ENCODE data around the gene C1orf74.

Gene C1orf74

GRCh38 chr1:209784265-209785169, at the start of gene C1orf74:
Gene C1orf74 (minus strand): TSS chr1:209784559. CDS start chr1:209783634, 925 bp downstream.
- peak; percentile 97 for DNase-seq

GRCh38 chr1:209831615-209832014, 47.3 kb upstream of the C1orf74 start:
- no peak for DNase-seq

- DNase-seq = no peak
Observed at GRCh38 chr1:209830722-209831121, 46.4 kb upstream of the C1orf74 start.

- no peak for DNase-seq
Observed at GRCh38 chr1:209829716-209830115, 45.4 kb upstream of the C1orf74 start.

GRCh38 chr1:209827384-209828262, 43.3 kb upstream of the C1orf74 start, which contains the start of gene UTP25:
Gene UTP25 (plus strand): TSS chr1:209827972. CDS start chr1:209828064, 92 bp downstream.
- DNase-seq = peak; percentile 95

GRCh38 chr1:209825591-209826434, 41.5 kb upstream of the C1orf74 start:
- no peak for DNase-seq

- DNase-seq = peak; percentile 60
Observed at GRCh38 chr1:209823143-209824041, 39.0 kb upstream of the C1orf74 start.

- no peak for DNase-seq
Observed at GRCh38 chr1:209822706-209823105, 38.3 kb upstream of the C1orf74 start.

GRCh38 chr1:209820986-209821385, 36.6 kb upstream of the C1orf74 start:
- DNase-seq = no peak

- DNase-seq = no peak
Observed at GRCh38 chr1:209819058-209819457, 34.7 kb upstream of the C1orf74 start.

GRCh38 chr1:209817691-209818090, 33.3 kb upstream of the C1orf74 start:
- DNase-seq = no peak

GRCh38 chr1:209816923-209817322, 32.6 kb upstream of the C1orf74 start:
- no peak for DNase-seq

GRCh38 chr1:209815931-209816341, 31.6 kb upstream of the C1orf74 start:
- DNase-seq = no peak

- DNase-seq = no peak
Observed at GRCh38 chr1:209815490-209815889, 31.1 kb upstream of the C1orf74 start.

- no peak for DNase-seq
Observed at GRCh38 chr1:209813902-209814301, 29.5 kb upstream of the C1orf74 start.

- no peak for DNase-seq
Observed at GRCh38 chr1:209810783-209811182, 26.4 kb upstream of the C1orf74 start.

GRCh38 chr1:209809611-209810010, 25.3 kb upstream of the C1orf74 start:
- no peak for DNase-seq

- DNase-seq = no peak
Observed at GRCh38 chr1:209808059-209808581, 23.8 kb upstream of the C1orf74 start.

GRCh38 chr1:209807509-209807908, 23.1 kb upstream of the C1orf74 start:
- no peak for DNase-seq

- no peak for DNase-seq
Observed at GRCh38 chr1:209805875-209806760, 21.8 kb upstream of the C1orf74 start, which contains the start of gene IRF6. Gene IRF6 (minus strand): TSS chr1:209806142. CDS start chr1:209801413, 4,729 bp downstream.

All from midbrain (tissue), 1 donor.